ENCODE measurements around the gene EXOC3L1. TPM values are rescaled to one million over a fixed set of nuclear protein-coding genes. Genes with fewer than 3 reads are reported as not detected.

The EXOC3L1 gene
- total and polyA plus RNA-seq, 3 experiments from 2014 or later, result not detected

DNA sequence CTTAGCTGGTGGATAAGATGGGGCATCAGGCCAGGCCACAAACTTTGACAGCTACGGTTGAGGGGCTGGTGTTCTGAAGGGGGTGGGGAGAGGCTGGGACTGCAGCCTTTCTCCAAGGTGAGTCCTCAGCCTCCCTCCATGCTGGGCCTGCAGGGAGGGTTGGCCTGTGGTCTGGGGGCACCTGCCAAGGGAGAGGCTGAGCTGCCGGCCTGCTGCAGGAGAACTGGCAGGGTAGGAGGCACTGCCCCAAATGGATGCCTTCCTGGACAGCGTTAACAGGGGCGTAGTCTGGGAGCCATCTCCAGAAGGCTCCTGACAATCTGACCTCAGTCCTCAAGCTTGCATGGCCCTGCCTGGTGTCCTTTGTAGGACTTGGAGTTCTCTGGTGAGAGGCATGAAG is 14.1 kb upstream of the EXOC3L1 start:
- ChIA-PET POLR2A (no interaction called here), CTCF (interaction anchor here (0.6 to 0.9 kb wide), 2 partner anchors 22 to 246 kb away, joined by 3 read pairs; no protein-coding TSS in a partner anchor)
- no peaks in the 10 kb centered on the region for H3K36me3 ChIP-seq (ENCODE audit: insufficient read depth, low read length)

DNA sequence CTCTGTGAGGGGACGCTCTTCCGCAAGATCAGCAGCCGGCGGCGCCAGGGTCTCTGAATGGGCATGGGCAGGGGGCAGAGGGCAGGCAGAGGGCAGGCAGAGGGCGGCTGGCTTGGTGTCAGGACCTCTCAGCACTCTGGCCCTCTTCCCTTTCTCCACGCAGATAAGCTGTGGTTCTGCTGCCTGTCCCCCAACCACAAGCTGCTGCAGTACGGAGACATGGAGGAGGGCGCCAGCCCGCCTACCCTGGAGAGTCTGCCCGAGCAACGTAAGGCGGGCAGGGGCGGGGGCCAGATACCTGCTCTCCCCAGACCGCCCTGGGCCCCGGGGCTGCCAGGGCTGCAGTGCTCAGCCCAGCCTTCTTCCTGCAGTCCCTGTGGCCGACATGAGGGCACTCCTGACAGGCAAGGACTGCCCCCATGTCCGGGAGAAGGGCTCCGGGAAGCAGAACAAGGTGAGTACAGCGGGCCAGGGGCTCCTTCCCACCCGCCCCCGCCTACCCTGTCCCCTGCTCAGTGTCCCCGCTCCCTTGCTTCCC is 13.1 kb upstream of the EXOC3L1 start:
- no peak for DNase-seq
- Histone ChIP-seq H3K27me3 (ENCODE audit: insufficient read depth, low read length, poor library complexity, severe bottlenecking) (no peaks in the 10 kb centered on the region), H3K36me3 (ENCODE audit: insufficient read depth, low read length) (peaks cover 3% of the 10 kb centered on the region), H3K27ac (ENCODE audit: low read depth, low read length) (no peak overlapping the region), H3K9me3 (ENCODE audit: low read length) (no peaks in the 10 kb centered on the region), H3K4me1 (ENCODE audit: insufficient read depth, low read length) (no peaks in the 10 kb centered on the region), H3K4me3 (ENCODE audit: low read length) (no peak overlapping the region)
- Mint-ChIP-seq H3K27me3 (no peaks in the 10 kb centered on the region), H3K4me1 (peaks cover 0 to 5% (median 0%) of the 10 kb centered on the region in 3 donors), H3K9me3 (no peaks in the 10 kb centered on the region), H3K4me3 (no peak overlapping the region), H3K27ac (peak overlapping the region in 1 of 8 donors; percentile 58), H3K36me3 (peaks cover 0 to 46% (median 0%) of the 10 kb centered on the region in 3 donors)
- ChIA-PET POLR2A (no interaction called here), CTCF (no interaction called here)

More for the DNA sequence above, 14.1 kb upstream of the EXOC3L1 start:
- DNase-seq, result no peak
- H3K4me3 Mint-ChIP-seq, result no peak overlapping the region
- no peaks in the 10 kb centered on the region for H3K27me3 Mint-ChIP-seq
- Histone ChIP-seq H3K4me3 (ENCODE audit: low read length) (no peak overlapping the region), H3K27me3 (ENCODE audit: insufficient read depth, low read length, poor library complexity, severe bottlenecking) (no peaks in the 10 kb centered on the region), H3K27ac (ENCODE audit: low read depth, low read length) (no peak overlapping the region), H3K4me1 (ENCODE audit: insufficient read depth, low read length) (no peaks in the 10 kb centered on the region), H3K9me3 (ENCODE audit: low read length) (no peaks in the 10 kb centered on the region)
- no peaks in the 10 kb centered on the region for H3K9me3 Mint-ChIP-seq
- no peaks in the 10 kb centered on the region for H3K4me1 Mint-ChIP-seq
- H3K27ac Mint-ChIP-seq, result peak overlapping the region in 2 of 8 donors; percentile 15 to 26
- H3K36me3 Mint-ChIP-seq, result peaks cover 0 to 40% (median 0%) of the 10 kb centered on the region in 3 donors

DNA sequence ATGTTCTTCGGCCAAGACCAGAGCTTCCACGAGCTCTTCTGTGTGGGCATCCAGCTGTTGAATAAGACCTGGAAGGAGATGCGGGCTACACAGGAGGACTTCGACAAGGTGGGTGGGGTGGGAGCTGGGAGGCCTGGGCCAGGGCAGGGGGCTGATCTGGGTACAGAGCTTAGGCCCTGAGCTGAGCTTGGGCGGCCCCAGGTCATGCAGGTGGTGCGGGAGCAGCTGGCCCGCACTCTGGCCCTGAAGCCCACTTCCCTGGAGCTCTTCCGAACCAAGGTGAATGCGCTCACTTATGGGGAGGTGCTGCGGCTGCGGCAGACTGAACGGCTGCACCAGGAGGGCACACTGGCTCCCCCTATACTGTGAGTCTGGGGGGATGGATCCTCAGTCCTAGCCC is 12.5 kb upstream of the EXOC3L1 start:
- Mint-ChIP-seq H3K4me3 (no peak overlapping the region), H3K36me3 (peaks cover 0 to 52% (median 0%) of the 10 kb centered on the region in 3 donors), H3K27me3 (no peaks in the 10 kb centered on the region), H3K4me1 (peaks cover 0 to 5% (median 0%) of the 10 kb centered on the region in 3 donors), H3K9me3 (no peaks in the 10 kb centered on the region), H3K27ac (peak overlapping the region in 1 of 8 donors; percentile 68)
- CTCF ChIA-PET, result no interaction called here
- Histone ChIP-seq H3K4me3 (ENCODE audit: low read length) (no peak overlapping the region), H3K9me3 (ENCODE audit: low read length) (no peaks in the 10 kb centered on the region), H3K27ac (ENCODE audit: low read depth, low read length) (no peak overlapping the region), H3K27me3 (ENCODE audit: insufficient read depth, low read length, poor library complexity, severe bottlenecking) (no peaks in the 10 kb centered on the region), H3K4me1 (ENCODE audit: insufficient read depth, low read length) (no peaks in the 10 kb centered on the region), H3K36me3 (ENCODE audit: insufficient read depth, low read length) (peaks cover 9% of the 10 kb centered on the region)
- no peak for DNase-seq
- POLR2A ChIA-PET, result interaction anchor here (0.5 kb wide), 1 partner anchor 65 kb away, joined by 8 read pairs; no protein-coding TSS in a partner anchor

DNA sequence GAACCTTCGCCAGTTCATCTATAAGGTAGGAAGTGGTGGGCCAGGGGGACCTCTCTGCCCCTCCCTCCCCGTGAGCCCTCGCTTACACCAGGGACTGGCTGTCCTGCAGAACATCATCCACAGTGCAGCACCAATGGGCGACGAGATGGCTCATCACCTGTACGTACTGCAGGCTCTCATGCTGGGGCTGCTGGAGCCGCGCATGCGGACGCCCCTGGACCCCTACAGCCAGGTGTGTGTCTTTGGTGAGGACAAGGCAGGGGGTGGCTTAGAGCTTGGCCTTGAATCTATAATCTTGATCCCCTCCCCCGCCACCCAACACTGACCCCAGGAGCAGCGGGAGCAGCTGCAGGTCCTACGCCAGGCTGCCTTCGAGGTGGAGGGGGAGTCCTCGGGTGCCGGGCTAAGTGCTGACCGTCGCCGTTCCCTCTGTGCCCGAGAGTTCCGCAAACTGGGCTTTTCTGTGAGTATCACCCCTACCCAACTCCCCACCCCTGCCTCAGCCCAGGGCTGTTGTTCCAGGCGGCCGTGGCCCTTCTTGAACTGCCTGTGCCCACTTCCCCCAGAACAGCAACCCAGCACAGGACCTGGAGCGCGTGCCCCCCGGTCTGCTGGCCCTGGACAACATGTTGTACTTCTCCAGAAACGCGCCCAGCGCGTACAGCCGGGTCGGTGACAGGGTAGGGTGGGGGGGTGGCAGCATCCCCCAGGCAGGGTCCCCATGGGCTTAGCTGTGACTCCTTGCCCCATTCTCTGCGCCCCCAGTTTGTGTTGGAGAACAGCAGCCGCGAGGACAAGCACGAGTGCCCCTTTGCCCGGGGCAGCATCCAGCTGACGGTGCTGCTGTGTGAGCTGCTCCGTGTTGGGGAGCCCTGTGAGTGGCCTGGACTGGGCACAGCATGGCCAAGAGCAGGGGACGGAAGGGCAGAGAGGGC is 11.7 kb upstream of the EXOC3L1 start:
- ChIA-PET POLR2A (interaction anchor here (0.5 kb wide), 1 partner anchor 66 kb away, joined by 8 read pairs; no protein-coding TSS in a partner anchor), CTCF (no interaction called here)
- no peak for DNase-seq
- no peak overlapping the region for H3K4me3 ChIP-seq (ENCODE audit: low read length)
- Mint-ChIP-seq H3K9me3 (no peaks in the 10 kb centered on the region), H3K27me3 (no peaks in the 10 kb centered on the region), H3K36me3 (peaks cover 2 to 60% (median 2%) of the 10 kb centered on the region in 3 donors), H3K4me3 (no peak overlapping the region), H3K27ac (no peak overlapping the region), H3K4me1 (peaks cover 2 to 10% (median 3%) of the 10 kb centered on the region in 3 donors)
- no peak overlapping the region for H3K27ac ChIP-seq (ENCODE audit: low read depth, low read length)
- H3K9me3 ChIP-seq (ENCODE audit: low read length), result no peaks in the 10 kb centered on the region
- peaks cover 17% of the 10 kb centered on the region for H3K36me3 ChIP-seq (ENCODE audit: insufficient read depth, low read length)
- no peaks in the 10 kb centered on the region for H3K4me1 ChIP-seq (ENCODE audit: insufficient read depth, low read length)
- no peaks in the 10 kb centered on the region for H3K27me3 ChIP-seq (ENCODE audit: insufficient read depth, low read length, poor library complexity, severe bottlenecking)

DNA sequence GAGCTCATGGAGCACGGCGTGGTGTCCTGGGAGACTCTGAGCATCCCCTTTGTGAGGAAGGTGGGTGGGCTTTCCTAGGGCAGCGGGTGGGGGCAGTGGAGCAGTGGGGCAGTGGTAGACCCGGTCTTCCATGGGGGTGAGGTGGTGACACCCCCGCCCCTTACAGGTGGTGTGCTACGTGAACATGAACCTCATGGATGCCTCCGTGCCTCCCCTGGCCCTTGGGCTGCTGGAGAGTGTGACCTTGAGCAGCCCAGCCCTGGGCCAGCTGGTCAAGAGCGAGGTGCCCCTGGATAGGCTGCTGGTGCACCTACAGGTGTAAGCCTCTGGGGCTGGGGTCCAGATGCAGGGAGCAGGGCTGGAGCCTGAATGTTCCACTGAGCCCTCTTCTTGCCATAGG is 10.6 kb upstream of the EXOC3L1 start:
- no peak overlapping the region for H3K4me3 ChIP-seq (ENCODE audit: low read length)
- Mint-ChIP-seq H3K36me3 (peaks cover 8 to 72% (median 11%) of the 10 kb centered on the region in 3 donors), H3K27ac (peak overlapping the region in 1 of 8 donors; percentile 60), H3K4me3 (no peak overlapping the region), H3K27me3 (no peaks in the 10 kb centered on the region), H3K9me3 (no peaks in the 10 kb centered on the region), H3K4me1 (peaks cover 9 to 21% (median 15%) of the 10 kb centered on the region in 3 donors)
- H3K4me1 ChIP-seq (ENCODE audit: insufficient read depth, low read length), result no peaks in the 10 kb centered on the region
- no peaks in the 10 kb centered on the region for H3K9me3 ChIP-seq (ENCODE audit: low read length)
- POLR2A ChIA-PET, result interaction anchor here (0.6 kb wide), 1 partner anchor 170 kb away, joined by 4 read pairs; no protein-coding TSS in a partner anchor
- DNase-seq, result no peak
- CTCF ChIA-PET, result no interaction called here
- no peak overlapping the region for H3K27ac ChIP-seq (ENCODE audit: low read depth, low read length)
- H3K36me3 ChIP-seq (ENCODE audit: insufficient read depth, low read length), result peaks cover 29% of the 10 kb centered on the region
- H3K27me3 ChIP-seq (ENCODE audit: insufficient read depth, low read length, poor library complexity, severe bottlenecking), result no peaks in the 10 kb centered on the region

DNA sequence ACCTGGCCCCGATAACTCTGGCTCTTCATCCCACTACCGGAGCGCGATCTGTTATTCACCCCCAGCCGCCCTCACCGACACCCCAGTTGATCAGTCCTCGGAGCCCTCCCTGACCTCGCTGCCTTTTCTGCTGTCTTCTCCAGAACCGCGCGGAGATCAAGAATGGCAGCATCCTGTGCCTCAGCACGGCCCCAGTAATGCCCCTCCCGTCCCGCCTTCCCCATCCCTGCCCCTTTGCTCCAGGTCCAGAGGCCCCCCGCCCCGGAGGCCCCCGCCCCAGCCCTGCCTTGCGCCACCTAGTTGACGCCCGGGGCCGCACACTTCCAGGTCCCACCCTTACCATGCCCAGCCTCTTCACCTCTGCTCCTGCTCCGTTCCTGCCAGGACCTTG is 9.9 kb upstream of the EXOC3L1 start:
- POLR2A ChIA-PET, result no interaction called here
- H3K9me3 Mint-ChIP-seq, result no peaks in the 10 kb centered on the region
- Histone ChIP-seq H3K4me3 (ENCODE audit: low read length) (no peak overlapping the region), H3K9me3 (ENCODE audit: low read length) (no peaks in the 10 kb centered on the region), H3K27ac (ENCODE audit: low read depth, low read length) (no peak overlapping the region), H3K36me3 (ENCODE audit: insufficient read depth, low read length) (peaks cover 36% of the 10 kb centered on the region), H3K4me1 (ENCODE audit: insufficient read depth, low read length) (no peaks in the 10 kb centered on the region), H3K27me3 (ENCODE audit: insufficient read depth, low read length, poor library complexity, severe bottlenecking) (no peaks in the 10 kb centered on the region)
- no peak overlapping the region for H3K4me3 Mint-ChIP-seq
- DNase-seq, result no peak
- CTCF ChIA-PET, result no interaction called here
- H3K27me3 Mint-ChIP-seq, result no peaks in the 10 kb centered on the region
- H3K4me1 Mint-ChIP-seq, result peaks cover 9 to 28% (median 22%) of the 10 kb centered on the region in 3 donors
- H3K27ac Mint-ChIP-seq, result peak overlapping the region in 1 of 8 donors; percentile 20
- peaks cover 8 to 78% (median 11%) of the 10 kb centered on the region in 3 donors for H3K36me3 Mint-ChIP-seq

DNA sequence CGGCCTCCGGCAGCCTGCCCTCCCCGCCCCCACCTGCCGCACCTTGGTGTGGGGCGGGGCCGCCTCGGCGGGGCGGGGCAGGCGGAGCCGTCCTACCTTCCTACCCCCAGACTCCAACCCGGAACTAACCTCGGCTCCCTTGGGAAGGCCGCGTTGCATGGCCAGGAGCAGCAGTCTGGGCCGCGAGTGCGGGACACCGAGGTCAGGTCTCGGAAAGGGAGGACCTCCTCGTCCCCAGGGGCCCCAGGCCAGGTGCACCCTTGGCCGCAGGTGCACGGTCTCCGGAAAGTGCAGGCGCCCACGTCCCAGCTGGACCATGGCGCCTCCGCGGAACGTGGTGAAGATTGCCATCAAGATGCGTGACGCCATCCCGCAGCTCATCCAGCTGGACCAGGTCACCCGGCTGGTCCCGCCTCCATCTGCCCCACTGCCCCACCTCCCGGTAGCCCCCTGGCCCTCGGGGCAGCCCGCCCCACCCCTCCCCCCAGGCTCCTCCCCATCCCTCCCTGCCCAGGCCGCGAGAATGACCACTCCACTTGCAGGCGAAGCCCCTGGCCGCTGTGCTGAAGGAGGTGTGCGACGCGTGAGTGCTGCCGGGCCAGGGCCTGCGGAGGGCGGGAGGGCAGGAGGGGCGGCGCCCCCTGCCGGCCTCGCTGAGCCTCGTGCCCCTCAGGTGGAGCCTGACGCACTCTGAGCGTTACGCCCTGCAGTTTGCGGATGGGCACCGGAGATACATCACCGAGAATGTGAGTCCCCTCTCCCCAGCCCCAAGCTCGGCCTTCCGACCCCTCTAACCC is 9.3 kb upstream of the EXOC3L1 start, which contains the start of gene ELMO3:
Gene ELMO3 (plus strand): TSS at position 121 of the 797 bp plus-strand sequence. CDS start 196 bp downstream, at position 317.
- Histone ChIP-seq H3K9me3 (ENCODE audit: low read length) (no peaks in the 10 kb centered on the region), H3K36me3 (ENCODE audit: insufficient read depth, low read length) (peaks cover 42% of the 10 kb centered on the region), H3K4me1 (ENCODE audit: insufficient read depth, low read length) (no peaks in the 10 kb centered on the region), H3K27me3 (ENCODE audit: insufficient read depth, low read length, poor library complexity, severe bottlenecking) (no peaks in the 10 kb centered on the region), H3K4me3 (ENCODE audit: low read length) (no peak within 1 kb of the TSS), H3K27ac (ENCODE audit: low read depth, low read length) (no peak within 1 kb of the TSS)
- Mint-ChIP-seq H3K9me3 (no peaks in the 10 kb centered on the region), H3K4me3 (peak within 1 kb of the TSS in 1 of 7 donors; percentile 7), H3K4me1 (peaks cover 10 to 34% (median 25%) of the 10 kb centered on the region in 3 donors), H3K36me3 (peaks cover 8 to 83% (median 11%) of the 10 kb centered on the region in 3 donors), H3K27ac (peak within 1 kb of the TSS in 4 of 8 donors; percentile 20 to 79 (median 56)), H3K27me3 (no peaks in the 10 kb centered on the region)
- no peak for DNase-seq
- ChIA-PET POLR2A (no interaction called here), CTCF (no interaction called here)

Measured in CD8-positive, alpha-beta memory T cell (primary cell).